GM21737 (cell line): ENCODE results near the gene PDE6B.

Source experiments
- ATAC-seq: cut with Tn5 transposase; IDR thresholded peaks from one replicate; pipeline ENCODE4 v1.9.1; 2021; ENCODE audit warnings: mild to moderate bottlenecking, moderate library complexity; ENCODE audit not compliant: unreplicated experiment

PDE6B gene

DNA sequence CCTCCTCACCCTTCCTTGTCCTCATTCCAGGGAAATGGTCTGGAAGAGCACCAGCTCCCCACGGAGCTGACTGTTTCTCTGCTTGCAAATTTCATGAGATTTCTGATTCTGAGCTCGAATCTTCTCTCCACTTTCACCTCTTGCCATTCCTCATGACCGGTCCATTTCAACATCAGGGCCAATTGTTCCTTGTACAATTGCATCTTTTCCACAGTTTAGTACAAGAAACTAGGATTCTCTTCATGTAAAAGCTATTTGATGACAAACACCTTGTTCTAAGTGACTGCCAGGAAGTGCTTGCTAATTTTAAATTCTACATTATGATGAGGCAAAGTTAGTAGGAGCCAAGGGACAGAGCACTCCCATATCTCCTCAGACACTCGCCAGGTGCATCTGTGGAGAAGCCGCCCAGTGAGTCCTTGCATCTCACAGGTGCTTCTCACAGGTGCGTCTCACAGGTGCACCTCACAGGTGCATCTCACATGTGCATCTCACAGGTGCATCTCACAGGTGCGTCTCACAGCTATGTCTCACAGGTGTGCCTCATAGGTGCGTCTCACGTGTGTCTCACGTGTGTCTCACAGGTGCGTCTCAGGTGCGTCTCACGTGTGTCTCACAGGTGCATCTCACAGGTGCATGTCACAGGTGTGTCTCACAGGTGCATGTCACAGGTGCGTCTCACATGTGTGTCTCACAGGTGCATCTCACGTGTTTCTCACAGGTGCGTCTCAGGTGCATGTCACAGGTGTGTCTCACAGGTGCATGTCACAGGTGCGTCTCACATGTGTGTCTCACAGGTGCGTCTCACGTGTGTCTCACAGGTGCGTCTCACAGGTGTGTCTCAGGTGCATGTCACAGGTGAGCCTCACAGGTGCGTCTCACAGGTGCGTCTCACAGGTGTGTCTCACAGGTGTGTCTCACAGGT lies 3.0 kb upstream of the PDE6B start:
- ATAC-seq: no peak

DNA sequence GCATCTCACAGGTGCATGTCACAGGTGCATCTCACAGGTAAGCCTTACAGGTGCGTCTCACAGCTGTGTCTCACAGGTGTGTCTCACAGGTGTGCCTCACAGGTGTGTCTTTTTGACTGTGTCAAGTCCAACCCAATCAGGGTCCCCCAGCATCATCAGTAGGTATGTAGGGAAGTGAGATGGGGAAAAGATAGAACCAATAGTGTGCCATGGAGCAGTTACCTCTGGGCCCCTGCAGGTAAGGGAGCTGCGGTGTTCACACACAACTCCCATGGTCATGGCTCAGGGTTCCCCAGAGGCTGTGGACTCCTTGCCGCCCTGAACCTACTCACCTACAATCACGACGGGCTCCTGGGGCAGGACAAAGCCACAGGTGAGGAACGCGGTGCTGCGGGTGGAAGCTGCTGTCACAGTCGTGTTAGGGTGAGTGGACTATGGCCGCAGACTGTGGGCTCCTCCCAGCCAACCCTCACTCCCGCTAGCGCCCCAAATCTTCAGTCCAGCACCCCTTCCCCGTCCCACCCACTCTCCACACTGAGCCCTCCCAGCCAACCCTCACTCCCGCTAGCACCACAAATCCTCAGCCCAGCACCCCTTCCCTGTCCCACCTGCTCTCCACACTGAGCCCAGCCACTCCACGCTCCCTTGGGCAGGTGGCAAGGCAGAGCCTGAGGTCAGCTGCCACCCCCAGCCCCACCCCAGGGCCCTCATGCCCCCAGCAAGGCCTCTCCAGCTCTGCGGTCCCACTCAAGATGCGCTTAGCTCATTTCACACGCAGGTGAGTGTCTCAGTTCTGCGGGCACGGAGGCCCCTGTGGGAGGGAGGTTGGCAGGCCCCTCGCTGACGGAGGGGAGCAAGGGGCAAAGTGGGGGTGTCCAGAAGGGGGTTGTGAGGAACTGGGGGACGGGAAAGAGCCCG lies 2.1 kb upstream of the PDE6B start:
- ATAC-seq: no peak

DNA sequence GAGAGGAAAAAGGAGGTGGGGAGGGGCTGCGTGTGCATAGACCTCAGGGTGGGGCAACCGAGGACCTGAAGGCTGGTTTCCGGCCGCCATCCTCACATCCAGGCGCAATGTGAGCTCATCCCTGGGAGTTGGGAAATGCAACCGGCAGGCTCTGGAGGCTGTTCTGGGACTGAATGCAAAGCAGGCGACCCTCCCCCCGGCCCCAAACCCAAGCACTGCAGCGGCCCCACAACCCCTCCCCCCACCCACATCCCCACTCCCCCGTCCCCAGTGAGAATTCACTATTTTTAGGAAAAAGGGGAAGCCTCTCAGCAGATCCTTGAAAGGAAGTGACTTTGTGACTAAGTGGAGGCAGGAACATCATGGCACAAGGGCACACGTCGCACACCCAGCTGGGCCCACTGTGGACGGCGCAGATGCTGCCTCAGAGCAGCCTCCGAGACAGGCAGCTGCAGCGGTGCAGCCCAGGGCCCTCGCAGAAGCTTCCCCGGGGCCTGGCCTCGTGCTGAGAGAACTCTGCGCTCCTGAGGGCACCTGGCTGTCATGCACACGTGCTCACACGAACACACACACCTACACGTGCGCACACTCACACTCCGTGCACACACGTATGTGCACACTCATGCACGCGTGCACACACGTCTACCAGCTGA lies 1.3 kb upstream of the PDE6B start:
- no peak for ATAC-seq

DNA sequence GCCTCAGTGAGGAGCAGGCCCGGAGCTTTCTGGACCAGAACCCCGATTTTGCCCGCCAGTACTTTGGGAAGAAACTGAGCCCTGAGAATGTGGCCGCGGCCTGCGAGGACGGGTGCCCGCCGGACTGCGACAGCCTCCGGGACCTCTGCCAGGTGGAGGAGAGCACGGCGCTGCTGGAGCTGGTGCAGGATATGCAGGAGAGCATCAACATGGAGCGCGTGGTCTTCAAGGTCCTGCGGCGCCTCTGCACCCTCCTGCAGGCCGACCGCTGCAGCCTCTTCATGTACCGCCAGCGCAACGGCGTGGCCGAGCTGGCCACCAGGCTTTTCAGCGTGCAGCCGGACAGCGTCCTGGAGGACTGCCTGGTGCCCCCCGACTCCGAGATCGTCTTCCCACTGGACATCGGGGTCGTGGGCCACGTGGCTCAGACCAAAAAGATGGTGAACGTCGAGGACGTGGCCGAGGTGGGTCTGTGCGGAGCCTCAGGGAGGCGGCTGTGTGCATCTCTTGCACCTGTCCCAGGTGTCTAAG lies 323 bp downstream of the PDE6B start:
- ATAC-seq: no peak

DNA sequence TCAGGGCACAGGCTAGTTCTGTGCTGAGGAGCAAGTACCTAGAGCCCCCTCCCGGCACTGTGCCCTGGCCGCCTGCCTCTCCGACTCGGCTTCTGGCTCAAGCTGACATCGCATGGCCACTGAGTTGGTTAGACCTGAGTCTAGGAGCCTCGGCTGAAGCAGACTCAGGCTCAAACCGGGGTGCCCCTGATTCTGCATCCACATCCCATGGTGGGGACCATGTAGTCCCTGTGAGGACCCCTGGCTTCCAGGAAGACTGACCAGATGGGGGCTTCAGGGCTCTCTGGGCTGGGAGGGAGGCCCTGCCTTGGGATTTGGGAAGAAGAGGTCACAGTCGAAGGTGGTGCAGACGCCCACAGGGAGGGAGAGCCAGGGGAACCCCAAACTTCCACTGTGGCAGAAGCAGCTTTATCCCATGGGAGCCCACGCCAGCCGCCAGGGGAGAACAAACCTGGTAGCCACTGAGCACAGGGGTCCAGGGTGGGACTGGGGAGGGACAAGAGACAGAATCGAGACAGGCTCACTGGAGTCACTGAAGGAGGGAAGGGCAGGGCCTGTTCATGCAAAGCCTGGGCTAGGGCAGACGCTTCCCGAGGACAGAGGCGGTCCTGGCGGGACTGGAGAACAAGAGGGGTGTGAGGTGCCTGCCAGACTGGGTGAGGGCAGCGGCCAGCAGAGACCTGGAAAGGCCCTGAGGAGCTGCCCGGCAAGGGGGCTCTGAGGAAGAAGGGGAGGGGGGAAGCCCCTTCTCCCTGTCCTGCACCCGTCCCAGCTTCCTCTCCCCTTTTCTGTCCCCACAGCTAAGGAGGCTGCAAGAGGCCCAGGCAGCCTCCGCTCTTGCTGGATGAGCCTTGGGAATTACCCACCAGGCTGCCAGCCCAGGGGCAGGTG lies 1.1 kb downstream of the PDE6B start:
- ATAC-seq: no peak

DNA sequence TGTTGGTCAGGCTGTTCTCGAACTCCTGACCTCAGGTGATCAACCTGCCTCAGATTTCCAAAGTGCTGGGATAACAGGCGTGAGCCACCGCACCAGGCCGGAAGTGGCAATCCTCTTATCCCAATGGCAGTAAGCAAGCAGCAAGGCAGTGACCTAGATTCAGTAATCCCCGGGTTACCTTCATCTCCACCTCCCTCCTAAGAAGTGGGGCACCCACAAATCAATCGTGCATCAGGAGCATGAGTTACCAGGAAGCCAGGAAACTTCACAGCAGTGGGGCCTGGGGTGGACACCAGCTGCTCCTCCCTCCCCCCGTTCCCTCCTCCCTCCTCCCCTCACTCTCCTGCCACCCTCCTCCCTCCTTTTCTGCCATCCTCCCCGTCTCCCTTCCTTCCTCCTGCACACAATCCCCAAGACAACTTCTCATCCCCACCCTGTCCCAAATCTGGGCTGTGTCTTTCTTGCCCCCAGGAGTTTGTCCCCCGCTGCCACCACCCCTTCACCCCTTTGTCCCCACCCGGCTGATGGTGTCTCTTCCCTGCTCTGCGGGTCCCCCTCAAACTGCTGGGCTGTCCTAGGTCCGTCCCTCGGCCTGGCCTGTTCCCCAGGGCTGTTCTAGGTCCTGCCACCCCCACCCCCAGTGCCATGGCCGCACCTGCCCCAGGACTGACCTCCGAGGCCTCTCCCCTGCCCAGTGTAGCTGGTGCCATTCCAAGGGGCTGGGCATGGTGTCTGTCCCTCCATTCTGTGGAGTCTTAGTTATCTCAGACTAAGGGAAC lies 2.2 kb downstream of the PDE6B start:
- ATAC-seq: no peak

DNA sequence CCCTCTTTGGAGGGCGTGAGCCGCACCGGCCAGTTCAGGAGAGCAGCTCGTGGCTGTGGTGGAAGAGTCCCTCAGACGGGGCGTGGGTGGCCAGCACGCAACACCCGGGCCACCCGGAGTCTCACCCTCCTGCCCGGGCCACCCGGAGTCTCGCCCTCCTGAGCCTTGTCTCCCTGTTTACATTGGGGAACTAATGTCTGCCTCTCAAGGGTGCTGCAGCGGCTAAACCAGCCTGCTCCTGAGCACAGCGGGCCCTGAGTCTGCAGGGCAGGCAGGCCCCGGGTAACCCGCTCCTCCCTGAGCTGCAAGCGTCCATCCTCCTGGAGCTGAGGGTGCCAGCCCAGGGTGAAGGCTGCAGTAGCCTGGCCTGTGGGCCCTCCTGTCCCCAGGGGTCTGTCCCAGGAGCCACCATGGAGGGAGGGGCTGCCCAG lies 3.0 kb downstream of the PDE6B start:
- no peak for ATAC-seq

DNA sequence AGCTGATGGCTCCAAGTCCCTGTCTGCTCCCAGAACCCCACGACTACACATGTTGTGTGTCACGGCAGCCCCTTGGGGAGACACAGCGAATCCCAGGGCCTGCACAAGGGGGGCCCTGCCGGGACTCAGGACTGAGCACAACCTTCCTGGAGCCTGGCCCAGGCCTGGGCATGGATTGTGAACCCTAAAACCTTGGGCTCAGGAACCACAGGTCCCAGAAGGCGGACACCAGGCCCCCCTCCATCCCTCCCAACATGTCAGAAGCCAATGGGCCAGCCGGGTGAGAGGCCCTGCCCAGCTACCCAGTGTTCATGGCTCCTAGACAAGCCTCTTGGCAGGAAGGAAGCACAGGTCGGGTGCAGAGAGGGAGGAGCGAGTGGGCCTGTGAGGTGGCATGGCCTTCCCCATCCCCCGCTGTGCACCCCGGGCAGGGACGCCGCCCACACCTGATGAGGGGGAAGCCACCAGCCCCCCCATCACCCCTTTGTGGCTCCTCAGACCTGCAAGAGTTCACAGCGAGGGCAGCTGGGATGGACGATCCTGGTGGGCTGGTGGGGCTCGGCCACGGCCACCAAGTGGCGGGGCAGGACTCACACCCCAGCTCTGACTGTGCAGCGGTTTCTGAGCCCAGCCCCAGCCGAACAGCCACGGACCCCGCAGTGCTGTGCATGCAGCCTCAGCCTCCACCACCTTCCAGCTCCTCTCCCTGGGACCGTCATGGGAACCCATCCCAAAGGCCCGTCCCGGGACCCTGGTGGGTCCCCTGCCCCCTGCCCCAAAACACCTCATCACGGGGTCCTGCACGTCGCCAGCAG lies 3.7 kb downstream of the PDE6B start:
- ATAC-seq: no peak

DNA sequence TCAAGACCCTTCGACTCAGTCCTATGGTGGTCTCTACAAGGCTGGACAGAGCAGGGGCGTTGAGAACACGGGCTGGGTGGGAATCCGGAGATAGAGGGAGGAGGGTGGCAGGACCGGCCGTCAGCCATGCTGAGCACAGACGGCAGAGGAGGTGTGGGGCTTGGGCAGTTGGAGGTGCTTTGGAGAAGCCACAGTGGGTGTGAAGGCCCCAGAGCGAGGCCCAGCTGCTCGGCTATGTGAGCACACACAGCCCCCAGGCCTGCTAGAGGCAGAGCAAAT lies 4.2 kb downstream of the PDE6B start:
- no peak for ATAC-seq

DNA sequence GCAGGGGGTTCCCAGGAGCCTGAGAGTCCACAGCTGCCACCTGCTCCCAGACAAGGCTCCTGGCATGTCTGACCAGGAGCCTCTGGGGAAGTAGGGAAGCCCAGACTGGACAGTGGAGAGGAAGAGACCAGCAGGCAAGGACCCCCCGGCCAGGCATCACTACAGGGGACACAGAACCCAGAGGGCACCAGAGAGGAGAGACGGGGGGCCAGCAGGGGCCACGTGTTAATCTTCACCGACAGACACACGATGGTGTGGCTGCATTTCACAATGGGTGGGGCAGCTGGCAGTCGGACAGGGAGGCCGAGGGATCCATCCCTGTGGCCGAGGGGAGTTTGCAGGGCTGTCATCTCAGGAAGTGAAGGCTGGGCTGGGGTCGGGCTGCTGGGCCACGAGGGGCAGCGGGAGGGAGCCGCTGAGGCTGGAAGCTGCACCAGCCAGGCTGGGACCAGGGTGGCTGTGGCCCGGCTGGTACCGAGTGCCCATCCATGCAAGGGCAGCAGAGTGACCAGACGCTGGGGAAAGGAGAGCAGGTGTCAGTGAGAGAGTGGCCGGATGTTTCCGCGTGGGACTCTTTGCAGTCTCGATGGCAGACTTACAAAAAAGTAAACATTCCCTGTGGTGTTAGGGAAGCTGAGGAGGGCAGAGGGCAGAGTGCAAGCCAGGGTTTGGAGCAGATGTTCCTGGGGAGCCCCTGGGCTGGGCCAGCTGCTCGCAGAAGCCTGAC lies 4.7 kb downstream of the PDE6B start:
- ATAC-seq: no peak

DNA sequence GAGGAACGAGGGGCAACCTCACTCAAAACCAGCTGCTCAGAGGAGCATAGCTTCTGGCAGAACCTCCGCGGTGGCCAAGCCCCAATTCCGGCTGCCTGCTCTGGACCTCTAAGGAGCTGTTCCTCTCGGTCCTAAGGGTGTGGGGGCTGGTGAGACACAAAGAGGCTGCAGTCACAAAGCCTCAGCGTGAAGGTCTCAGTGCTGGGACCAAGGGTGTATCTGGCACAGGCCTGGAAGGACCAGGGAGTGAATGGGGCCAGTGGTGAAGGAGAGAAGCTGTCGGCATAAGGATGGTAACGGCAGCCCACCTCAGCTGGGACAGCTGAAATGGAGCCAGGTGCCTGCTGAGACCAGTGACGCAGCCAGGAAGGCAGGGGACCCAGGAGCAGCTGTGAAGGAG lies 5.3 kb downstream of the PDE6B start:
- ATAC-seq: no peak

DNA sequence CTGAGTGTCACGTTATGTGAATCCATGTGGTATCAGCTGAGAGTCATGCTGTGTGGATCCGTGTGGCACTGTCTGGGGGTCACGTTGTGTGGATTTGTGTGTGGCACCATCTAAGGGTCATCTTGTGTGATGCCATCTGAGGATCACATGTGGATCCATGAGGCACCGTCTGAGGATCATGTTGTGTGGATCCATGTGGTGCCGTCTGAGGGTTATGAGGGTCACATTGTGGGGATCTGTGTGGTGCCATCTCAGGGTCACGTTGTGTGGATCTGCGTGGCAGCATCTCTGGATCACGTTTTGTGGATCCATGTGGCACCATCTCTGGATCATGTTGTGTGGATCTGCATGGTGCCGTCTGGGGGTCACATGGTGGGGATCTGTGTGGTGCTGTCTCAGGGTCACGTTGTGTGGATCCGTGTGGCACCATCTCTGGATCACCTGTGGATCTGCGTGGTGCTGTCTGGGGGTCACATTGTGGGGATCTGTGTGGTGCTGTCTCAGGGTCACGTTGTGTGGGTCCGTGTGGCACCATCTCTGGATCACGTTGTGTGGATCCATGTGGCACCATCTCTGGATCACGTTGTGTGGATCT lies 6.9 kb downstream of the PDE6B start:
- ATAC-seq: no peak

DNA sequence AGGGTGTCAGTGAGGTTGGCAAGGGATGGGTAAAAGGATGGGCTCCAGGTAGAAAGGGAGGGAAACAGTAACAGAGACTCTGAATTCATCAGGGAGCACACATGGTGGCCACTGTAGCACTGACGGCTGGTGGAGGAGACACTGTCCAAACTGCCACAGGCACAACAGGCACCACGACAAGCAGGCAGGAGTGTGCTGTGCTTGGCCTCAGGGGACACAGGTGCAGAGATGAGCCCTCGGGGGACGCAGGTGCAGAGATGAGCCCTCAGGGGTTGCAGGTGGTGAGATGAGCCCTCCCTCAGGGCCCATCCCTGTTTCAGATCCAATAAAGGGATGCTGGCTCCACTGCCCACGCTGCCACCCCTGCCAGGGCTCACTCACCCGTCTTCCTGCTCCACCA lies 7.6 kb downstream of the PDE6B start:
- no peak for ATAC-seq

DNA sequence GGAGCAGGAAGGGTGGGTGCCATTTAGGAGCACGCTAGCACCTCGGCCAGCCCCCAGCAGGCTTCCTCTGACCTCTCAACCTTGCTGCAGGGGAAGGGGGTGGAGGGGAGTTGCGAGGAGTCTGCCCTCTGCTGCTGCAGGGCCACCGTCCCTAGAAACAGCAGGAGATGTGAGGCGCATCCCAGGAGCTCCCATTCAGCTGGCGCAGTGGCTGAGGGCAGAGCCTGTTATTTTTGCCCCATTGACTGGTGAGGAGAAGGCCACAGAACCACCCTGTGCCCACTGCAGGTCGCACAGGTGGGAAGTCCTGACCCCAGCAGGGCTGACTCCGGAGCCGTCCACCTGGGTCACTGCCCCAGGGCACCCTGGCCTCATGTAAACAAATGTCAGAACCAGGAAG lies 8.0 kb downstream of the PDE6B start:
- ATAC-seq: no peak

DNA sequence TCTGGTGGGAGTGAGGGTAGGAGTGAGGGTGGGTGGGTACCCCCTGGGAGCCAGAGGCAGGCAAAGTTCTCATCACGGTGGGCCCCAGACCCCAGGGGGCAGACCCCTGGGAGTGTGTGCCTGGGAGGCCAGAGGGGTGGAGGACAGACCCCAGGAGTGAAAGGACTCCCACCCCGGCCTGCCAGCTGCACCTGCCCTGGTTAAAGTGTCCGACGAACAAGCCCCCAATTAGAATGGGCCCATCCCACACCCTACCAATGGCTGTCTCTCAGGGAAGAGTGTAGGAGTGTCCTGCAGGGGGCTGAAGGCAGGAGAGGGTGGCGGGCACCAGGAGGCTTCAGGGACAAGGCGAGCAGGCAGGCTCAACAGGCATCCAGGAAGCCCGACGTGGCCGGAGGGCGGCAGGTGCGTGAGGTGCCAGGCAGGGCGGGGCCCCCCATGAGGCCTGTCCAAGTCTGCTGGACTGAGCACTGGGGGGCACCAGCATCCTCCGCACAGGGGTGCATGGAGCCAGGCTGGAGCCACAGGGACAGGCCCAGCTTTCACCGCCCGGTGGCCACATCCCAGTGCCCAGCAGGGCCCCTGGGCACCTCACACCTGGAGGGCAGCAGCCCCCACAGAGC lies 8.7 kb downstream of the PDE6B start:
- no peak for ATAC-seq

DNA sequence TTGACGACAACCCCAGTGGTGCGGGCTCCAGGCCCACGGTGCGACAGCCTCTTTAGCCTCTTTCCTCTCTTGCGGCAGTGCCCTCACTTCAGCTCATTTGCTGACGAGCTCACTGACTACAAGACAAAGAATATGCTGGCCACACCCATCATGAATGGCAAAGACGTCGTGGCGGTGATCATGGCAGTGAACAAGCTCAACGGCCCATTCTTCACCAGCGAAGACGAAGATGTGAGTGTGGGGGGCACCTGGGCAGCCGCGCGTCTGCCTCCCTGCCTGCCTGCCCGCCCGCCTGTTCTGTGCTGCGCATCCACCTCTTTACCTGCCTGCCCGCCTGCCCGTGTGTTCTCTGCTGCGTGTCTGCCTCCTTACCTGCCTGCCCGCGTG lies 9.2 kb downstream of the PDE6B start:
- no peak for ATAC-seq
